ENCODE measurements around the gene DDHD1. TPM values are rescaled to one million over a fixed set of nuclear protein-coding genes. Genes with fewer than 3 reads are reported as not detected.

Gene DDHD1
- total RNA-seq, 6 experiments from 2014 or later = 2.7 to 8.4 (median 6.0) TPM

DNA sequence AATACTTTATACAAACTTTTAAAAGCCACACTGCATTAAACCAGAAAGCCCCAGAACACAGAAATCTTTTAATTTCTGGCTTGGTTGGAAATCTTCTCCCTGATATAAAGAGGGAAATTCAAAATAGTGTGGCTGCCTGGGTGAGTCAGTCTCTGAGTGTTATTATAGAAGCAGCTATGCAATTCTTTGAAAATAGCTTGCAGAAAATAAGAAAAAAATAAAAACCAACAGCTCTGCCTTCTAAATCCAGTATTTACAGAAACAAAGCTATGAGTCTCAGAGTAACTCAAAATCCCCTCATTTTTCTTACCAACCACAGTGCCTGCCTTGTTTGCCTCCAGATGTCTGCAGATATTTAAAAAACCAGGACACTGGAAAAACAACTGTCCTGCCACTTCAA, 133.7 kb downstream of the DDHD1 start:
- intact Hi-C loops (cut with DNase I) = no loop called here
- Histone ChIP-seq H3K4me3 (no peak overlapping the region), H3K36me3 (no peaks in the 10 kb centered on the region), H3K4me1 (no peaks in the 10 kb centered on the region), H3K27me3 (no peaks in the 10 kb centered on the region), H3K27ac (no peak overlapping the region), H3K9me3 (no peaks in the 10 kb centered on the region)
- ATAC-seq (no peak), DNase-seq (no peak)
- no peak for TF ChIP-seq POLR2A (IDR thresholded peaks at IDR 0.05)
- TF ChIP-seq, protein P1, sequence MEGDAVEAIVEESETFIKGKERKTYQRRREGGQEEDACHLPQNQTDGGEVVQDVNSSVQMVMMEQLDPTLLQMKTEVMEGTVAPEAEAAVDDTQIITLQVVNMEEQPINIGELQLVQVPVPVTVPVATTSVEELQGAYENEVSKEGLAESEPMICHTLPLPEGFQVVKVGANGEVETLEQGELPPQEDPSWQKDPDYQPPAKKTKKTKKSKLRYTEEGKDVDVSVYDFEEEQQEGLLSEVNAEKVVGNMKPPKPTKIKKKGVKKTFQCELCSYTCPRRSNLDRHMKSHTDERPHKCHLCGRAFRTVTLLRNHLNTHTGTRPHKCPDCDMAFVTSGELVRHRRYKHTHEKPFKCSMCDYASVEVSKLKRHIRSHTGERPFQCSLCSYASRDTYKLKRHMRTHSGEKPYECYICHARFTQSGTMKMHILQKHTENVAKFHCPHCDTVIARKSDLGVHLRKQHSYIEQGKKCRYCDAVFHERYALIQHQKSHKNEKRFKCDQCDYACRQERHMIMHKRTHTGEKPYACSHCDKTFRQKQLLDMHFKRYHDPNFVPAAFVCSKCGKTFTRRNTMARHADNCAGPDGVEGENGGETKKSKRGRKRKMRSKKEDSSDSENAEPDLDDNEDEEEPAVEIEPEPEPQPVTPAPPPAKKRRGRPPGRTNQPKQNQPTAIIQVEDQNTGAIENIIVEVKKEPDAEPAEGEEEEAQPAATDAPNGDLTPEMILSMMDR (IDR thresholded peaks at IDR 0.05) = no peak

DNA sequence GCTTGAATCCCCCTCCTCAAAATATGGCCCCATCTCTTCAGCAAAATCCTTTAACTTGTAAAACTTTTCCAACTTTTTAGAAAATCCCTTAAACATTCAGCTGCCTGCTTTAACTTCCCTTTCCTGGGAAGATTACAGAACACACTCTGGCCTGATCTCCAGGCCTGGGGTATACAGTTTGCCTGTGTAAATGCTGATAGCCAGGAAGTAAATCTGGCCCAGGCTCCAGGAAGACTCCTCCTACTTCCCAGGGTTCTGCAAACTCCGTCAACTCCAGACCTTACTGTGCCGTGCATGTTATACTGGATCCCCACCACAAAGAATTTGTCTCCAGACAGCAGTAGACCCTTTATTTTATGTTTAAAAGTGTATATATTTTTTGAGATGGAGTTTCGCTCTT, 135.3 kb downstream of the DDHD1 start:
- DNase-seq (no peak), ATAC-seq (peak in 2 of 4 donors; percentile 19 to 65)
- no peaks in the 10 kb centered on the region for H3K4me1 ChIP-seq
- TF ChIP-seq, protein P1 (IDR thresholded peaks at IDR 0.05) = no peak
- H3K4me3 ChIP-seq = no peak overlapping the region
- no peaks in the 10 kb centered on the region for H3K9me3 ChIP-seq
- WGBS (ENCODE audit: insufficient coverage, low coverage, low lambda C conversion rate, missing lambda C conversion rate) = 69% methylated on average over 3 of the region's 3 CpGs
- no peaks in the 10 kb centered on the region for H3K36me3 ChIP-seq
- no peak overlapping the region for H3K27ac ChIP-seq
- no peaks in the 10 kb centered on the region for H3K27me3 ChIP-seq
- intact Hi-C loops (cut with DNase I) = no loop called here

DNA sequence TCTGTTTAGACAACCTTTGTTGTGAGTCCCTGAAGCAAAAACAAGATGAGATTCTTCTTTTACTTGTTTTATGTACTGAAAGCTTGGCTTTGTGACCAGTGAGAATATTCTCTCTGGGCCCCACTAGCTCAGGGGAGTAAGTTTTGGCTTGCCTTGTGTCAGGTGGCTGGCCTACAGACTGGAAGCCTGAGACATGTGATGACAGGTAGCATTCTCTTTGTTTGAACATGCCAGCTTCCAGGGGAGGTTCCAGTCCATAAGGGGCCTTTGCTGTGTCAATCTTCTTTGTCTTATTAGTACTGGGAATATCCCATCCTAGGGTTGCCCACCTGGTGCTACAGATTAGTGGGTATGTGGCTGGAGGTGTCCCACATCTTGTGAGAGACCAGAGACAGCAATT, 136.2 kb downstream of the DDHD1 start:
- no peak overlapping the region for H3K4me3 ChIP-seq
- intact Hi-C loops (cut with DNase I) = no loop called here
- H3K27me3 ChIP-seq = no peaks in the 10 kb centered on the region
- no peaks in the 10 kb centered on the region for H3K36me3 ChIP-seq
- no peaks in the 10 kb centered on the region for H3K4me1 ChIP-seq
- H3K9me3 ChIP-seq = no peaks in the 10 kb centered on the region
- DNase-seq (no peak), ATAC-seq (no peak)
- TF ChIP-seq, protein P1 (IDR thresholded peaks at IDR 0.05) = no peak
- TF ChIP-seq POLR2A (IDR thresholded peaks at IDR 0.05) = no peak
- H3K27ac ChIP-seq = no peak overlapping the region

DNA sequence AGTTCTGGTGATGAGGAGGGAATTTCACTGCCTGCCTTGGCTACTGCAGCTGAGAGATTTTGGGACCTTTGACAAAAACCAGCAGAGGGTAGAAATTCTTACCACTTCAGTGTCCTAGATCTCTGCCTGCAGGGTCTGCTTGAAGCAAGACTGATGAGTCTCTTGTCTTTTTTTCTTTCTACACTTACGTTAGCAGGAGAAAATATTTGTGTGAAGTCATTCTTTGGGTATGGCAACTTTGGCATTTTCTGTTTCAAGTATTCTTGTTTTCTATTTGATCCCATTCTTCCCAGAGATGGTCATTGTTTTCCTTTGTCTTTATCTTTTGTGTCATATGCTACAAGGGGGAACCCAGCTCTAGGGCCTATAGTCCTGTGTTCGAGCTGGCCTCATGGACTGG, 136.6 kb downstream of the DDHD1 start:
- ATAC-seq (no peak), DNase-seq (no peak)
- Histone ChIP-seq H3K9me3 (no peaks in the 10 kb centered on the region), H3K4me1 (no peaks in the 10 kb centered on the region), H3K27ac (no peak overlapping the region), H3K36me3 (no peaks in the 10 kb centered on the region), H3K4me3 (no peak overlapping the region), H3K27me3 (no peaks in the 10 kb centered on the region)
- intact Hi-C loops (cut with DNase I) = no loop called here
- 55% methylated on average over 1 of the region's 2 CpGs for WGBS (ENCODE audit: insufficient coverage, low coverage, low lambda C conversion rate, missing lambda C conversion rate)
- TF ChIP-seq, protein P1 (IDR thresholded peaks at IDR 0.05) = no peak
- no peak for TF ChIP-seq POLR2A (IDR thresholded peaks at IDR 0.05)

DNA sequence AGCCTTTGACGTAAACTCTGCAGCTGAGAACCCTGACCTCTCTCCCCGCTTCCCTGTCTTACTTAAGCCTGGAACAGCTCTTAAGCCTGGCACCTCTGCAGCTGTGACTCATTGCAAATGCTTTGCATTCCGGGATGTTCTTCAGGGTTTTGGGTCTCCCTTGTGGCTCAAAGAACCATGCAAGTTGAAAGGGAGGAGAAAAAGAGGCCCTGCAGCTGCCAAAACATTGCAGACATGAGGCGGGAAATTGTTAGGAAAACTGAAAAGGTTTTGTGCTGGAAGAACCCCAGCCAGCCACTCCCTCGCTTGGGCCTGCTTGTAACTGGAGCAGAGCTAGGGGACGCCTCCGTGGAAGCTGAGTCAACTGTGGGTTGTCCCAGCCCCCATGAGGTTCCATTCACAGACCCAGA, 142.1 kb downstream of the DDHD1 start:
- Histone ChIP-seq H3K4me3 (no peak overlapping the region), H3K27ac (no peak overlapping the region), H3K27me3 (no peaks in the 10 kb centered on the region), H3K36me3 (no peaks in the 10 kb centered on the region), H3K9me3 (no peaks in the 10 kb centered on the region), H3K4me1 (no peaks in the 10 kb centered on the region)
- WGBS (ENCODE audit: insufficient coverage, low coverage, low lambda C conversion rate, missing lambda C conversion rate) = 72% methylated on average over 2 of the region's 7 CpGs
- no peak for DNase-seq
- TF ChIP-seq POLR2A (IDR thresholded peaks at IDR 0.05) = no peak
- TF ChIP-seq, protein P1 (IDR thresholded peaks at IDR 0.05) = no peak
- peak; percentile 15 to 57 (median 38) for ATAC-seq
- intact Hi-C loops (cut with DNase I) = no loop called here

All from right lobe of liver (tissue), 6 donors.